SK-N-SH (cell line): ENCODE measurements around the gene EID3. TPM values are rescaled to one million over a fixed set of nuclear protein-coding genes. Genes with fewer than 3 reads are reported as not detected.

Experiments used
- CTCF ChIA-PET: fragments of 300-600, 350-600 bp; formaldehyde crosslinking; extraction: SDS; loops from one replicate; lab custom pipeline; 2021; lab: Yijun Ruan, JAX
- POLR2A ChIA-PET: fragments of 350-600 bp; sonication (Branson Sonifier 250); formaldehyde crosslinking; extraction: SDS; loops from one replicate; lab custom pipeline; 2020; ENCODE audit warnings: antibody characterized with exemption, inconsistent platforms; lab: Yijun Ruan, JAX
- DNase-seq: peaks from one replicate; pipeline ENCODE4 v3.0.0; 2012
- H2AFZ ChIP-seq: fragments of 200-600 bp; sonication (generic); 2 replicates; pipeline ENCODE4 v1.8.1; 2016; ENCODE audit warnings: antibody characterized with exemption, mild to moderate bottlenecking, low read depth
- H3F3A ChIP-seq: fragments of 200-600 bp; sonication (generic); replicated peaks from 2 replicates; pipeline ENCODE3; 2016; ENCODE audit warnings: antibody characterized with exemption, mild to moderate bottlenecking; ENCODE audit not compliant: insufficient read depth
- H3K27ac ChIP-seq, 2 experiments: fragments of 200-500 bp in 1 of 2; fragments of 200-600 bp in 1 of 2; sonication (Bioruptor generic) in 1 of 2; sonication (generic), shearing (Covaris generic) in 1 of 2; 2 replicates each; pipeline versions ENCODE4 v1.5.1 to v1.6.1; 2014 to 2016; ENCODE audit warnings: low read depth in 2 of 2, inconsistent platforms in 1 of 2, low read length in 1 of 2, mild to moderate bottlenecking in 1 of 2, mixed read lengths in 1 of 2
- H3K27me3 ChIP-seq: fragments of 200-600 bp; sonication (generic), shearing (Covaris generic); 2 replicates; pipeline ENCODE4 v1.6.1; 2016; ENCODE audit warnings: mixed run types; ENCODE audit not compliant: insufficient read depth
- H3K36me3 ChIP-seq, 2 experiments: fragments of 200-500 bp in 1 of 2; fragments of 200-600 bp in 1 of 2; sonication (Bioruptor generic) in 1 of 2; sonication (generic) in 1 of 2; replicated peaks in 1 of 2; 2 replicates each; pipeline versions ENCODE3 to v1.5.1; 2014 to 2016; ENCODE audit warnings: low read length in 1 of 2, mild to moderate bottlenecking in 1 of 2; ENCODE audit not compliant: insufficient read depth in 2 of 2, control insufficient read depth in 1 of 2
- H3K4me1 ChIP-seq, 2 experiments: fragments of 200-500 bp in 1 of 2; fragments of 200-600 bp in 1 of 2; sonication (Bioruptor generic) in 1 of 2; sonication (generic), shearing (Covaris generic) in 1 of 2; 2 replicates each; pipeline versions ENCODE4 v1.5.1 to v1.6.1; 2014 to 2016; ENCODE audit warnings: low read depth in 1 of 2, low read length in 1 of 2, mixed run types in 1 of 2; ENCODE audit not compliant: insufficient read depth in 2 of 2, control insufficient read depth in 1 of 2
- H3K4me2 ChIP-seq: fragments of 200-600 bp; sonication (generic), shearing (Covaris generic); 2 replicates; pipeline ENCODE4 v1.6.1; 2017; ENCODE audit warnings: mixed run types
- H3K4me3 ChIP-seq, 2 experiments: fragments of 200-500 bp in 1 of 2; fragments of 200-600 bp in 1 of 2; sonication (Bioruptor generic) in 1 of 2; sonication (generic), shearing (Covaris generic) in 1 of 2; 2 replicates each; pipeline versions ENCODE4 v1.5.1 to v1.8.1; 2014 to 2016; ENCODE audit warnings: low read depth in 2 of 2, inconsistent platforms in 1 of 2, low read length in 1 of 2, mild to moderate bottlenecking in 1 of 2, mixed read lengths in 1 of 2, moderate library complexity in 1 of 2
- H3K79me2 ChIP-seq: fragments of 200-600 bp; sonication (generic); 2 replicates; pipeline ENCODE4 v1.8.1; 2017; ENCODE audit warnings: mild to moderate bottlenecking; ENCODE audit not compliant: insufficient read depth
- H3K9ac ChIP-seq: fragments of 200-600 bp; sonication (generic); 2 replicates; pipeline ENCODE4 v1.6.1; 2017; ENCODE audit warnings: mixed run types
- H3K9me2 ChIP-seq: fragments of 200-600 bp; sonication (generic); 2 replicates; pipeline ENCODE4 v1.6.1; 2017; ENCODE audit warnings: mixed run types
- H3K9me3 ChIP-seq: fragments of 200-600 bp; sonication (generic); 2 replicates; pipeline ENCODE4 v1.6.1; 2017; ENCODE audit warnings: mixed run types, mild to moderate bottlenecking, moderate library complexity
- H4K20me1 ChIP-seq: fragments of 200-600 bp; sonication (generic); 2 replicates; pipeline ENCODE4 v1.6.1; 2017; ENCODE audit warnings: mild to moderate bottlenecking, mixed run types; ENCODE audit not compliant: insufficient read depth
- FOXJ3 ChIP-seq: sonication (generic); formaldehyde crosslinking; IDR thresholded peaks from 2 replicates; pipeline ENCODE4 v1.5.1; 2020; ENCODE audit warnings: mild to moderate bottlenecking, missing genetic modification reagents
- FOXM1 ChIP-seq: IDR thresholded peaks from 2 replicates; pipeline ENCODE4 v1.4.0; 2012; ENCODE audit warnings: low read depth, mild to moderate bottlenecking
- GATA2 ChIP-seq: sonication (generic); formaldehyde crosslinking; IDR thresholded peaks from 2 replicates; pipeline ENCODE4 v1.5.0; 2020; ENCODE audit warnings: mild to moderate bottlenecking, missing genetic modification reagents
- MEF2A ChIP-seq: IDR thresholded peaks from 2 replicates; pipeline ENCODE4 v1.4.0; 2012; ENCODE audit warnings: low read depth, borderline replicate concordance
- MXI1 ChIP-seq: IDR thresholded peaks from 2 replicates; pipeline ENCODE4 v1.6.1; 2012; ENCODE audit warnings: mild to moderate bottlenecking, low read depth, low read length, improper control_type of control experiment
- RCOR1 ChIP-seq: fragments of 150-350 bp; IDR thresholded peaks from 2 replicates; pipeline ENCODE4 v1.6.1; 2017; ENCODE audit warnings: antibody characterized with exemption, low read length
- RXRA ChIP-seq: IDR thresholded peaks from 2 replicates; pipeline ENCODE4 v1.4.0; 2012; ENCODE audit warnings: low read depth, mild to moderate bottlenecking, borderline replicate concordance
- SIN3A ChIP-seq: IDR thresholded peaks from 2 replicates; pipeline ENCODE4 v1.6.1; 2012; ENCODE audit warnings: low read depth, mild to moderate bottlenecking, low read length, moderate library complexity, borderline replicate concordance
- SMC3 ChIP-seq: IDR thresholded peaks from 2 replicates; pipeline ENCODE4 v1.6.1; 2012; ENCODE audit warnings: low read depth, low read length, improper control_type of control experiment
- YY1 ChIP-seq: IDR thresholded peaks from 2 replicates; pipeline ENCODE4 v1.4.0; 2012; ENCODE audit warnings: low read depth, mild to moderate bottlenecking
- WGBS: methylation state at CpG from one replicate; pipeline ENCODE4 v1.1.6; 2017; ENCODE audit warnings: low lambda C conversion rate; 5-methylcytosine and 5-hydroxymethylcytosine counted together
- polyA plus RNA-seq, 3 experiments: library from polyadenylated mRNA; depleted of rRNA; stranded (reverse); fragments of >200 nt; gene quantifications; 2 replicates each; pipeline ENCODE4 v1.2.3, GENCODE V29; 2012
- TF ChIP-seq, protein P1 (sequence below): IDR thresholded peaks from 2 replicates; pipeline ENCODE4 v1.6.1; 2012; ENCODE audit warnings: mild to moderate bottlenecking, low read depth, low read length, moderate library complexity
- TF ChIP-seq, protein P2 (sequence below): fragments of 150-350 bp; IDR thresholded peaks from 2 replicates; pipeline ENCODE4 v1.6.1; 2016; ENCODE audit warnings: mild to moderate bottlenecking, low read depth, low read length
- TF ChIP-seq, protein P3 (sequence below): IDR thresholded peaks from 2 replicates; pipeline ENCODE4 v1.4.0; 2012; ENCODE audit warnings: low read depth, borderline replicate concordance

The EID3 gene
- polyA plus RNA-seq, 1 of the 3 experiments (the other 2 are of a cell fraction) = 0.92 TPM

DNA sequence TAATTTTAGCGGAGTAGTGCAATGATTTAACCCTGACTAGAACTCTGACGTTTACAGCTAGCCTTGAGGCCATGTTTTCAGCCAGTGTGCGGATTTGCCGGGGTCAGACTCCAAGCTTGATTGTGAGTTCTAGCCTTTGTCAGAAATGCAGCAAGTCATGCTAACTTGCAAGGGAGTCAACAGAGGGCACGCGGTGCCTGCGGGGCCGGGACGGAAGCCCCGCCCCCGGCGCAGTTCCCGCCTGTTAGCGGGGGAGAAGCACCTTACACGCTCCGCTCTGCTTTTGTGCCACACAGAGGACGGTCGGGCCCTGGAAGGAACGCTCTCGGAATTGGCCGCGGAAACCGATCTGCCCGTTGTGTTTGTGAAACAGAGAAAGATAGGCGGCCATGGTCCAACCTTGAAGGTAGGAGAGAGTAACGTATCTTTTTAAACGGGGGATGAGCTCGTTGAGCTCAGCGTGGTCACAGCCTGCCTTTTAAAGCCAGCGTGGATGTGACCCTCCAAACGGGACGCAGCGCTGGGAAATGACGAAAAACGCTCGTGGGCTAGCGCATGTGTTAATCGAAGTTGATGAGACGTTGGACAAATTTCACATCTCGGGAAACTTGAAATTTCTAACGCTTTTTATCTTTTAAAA lies 14.8 kb upstream of the EID3 start (continued):
- TF ChIP-seq, protein P1, sequence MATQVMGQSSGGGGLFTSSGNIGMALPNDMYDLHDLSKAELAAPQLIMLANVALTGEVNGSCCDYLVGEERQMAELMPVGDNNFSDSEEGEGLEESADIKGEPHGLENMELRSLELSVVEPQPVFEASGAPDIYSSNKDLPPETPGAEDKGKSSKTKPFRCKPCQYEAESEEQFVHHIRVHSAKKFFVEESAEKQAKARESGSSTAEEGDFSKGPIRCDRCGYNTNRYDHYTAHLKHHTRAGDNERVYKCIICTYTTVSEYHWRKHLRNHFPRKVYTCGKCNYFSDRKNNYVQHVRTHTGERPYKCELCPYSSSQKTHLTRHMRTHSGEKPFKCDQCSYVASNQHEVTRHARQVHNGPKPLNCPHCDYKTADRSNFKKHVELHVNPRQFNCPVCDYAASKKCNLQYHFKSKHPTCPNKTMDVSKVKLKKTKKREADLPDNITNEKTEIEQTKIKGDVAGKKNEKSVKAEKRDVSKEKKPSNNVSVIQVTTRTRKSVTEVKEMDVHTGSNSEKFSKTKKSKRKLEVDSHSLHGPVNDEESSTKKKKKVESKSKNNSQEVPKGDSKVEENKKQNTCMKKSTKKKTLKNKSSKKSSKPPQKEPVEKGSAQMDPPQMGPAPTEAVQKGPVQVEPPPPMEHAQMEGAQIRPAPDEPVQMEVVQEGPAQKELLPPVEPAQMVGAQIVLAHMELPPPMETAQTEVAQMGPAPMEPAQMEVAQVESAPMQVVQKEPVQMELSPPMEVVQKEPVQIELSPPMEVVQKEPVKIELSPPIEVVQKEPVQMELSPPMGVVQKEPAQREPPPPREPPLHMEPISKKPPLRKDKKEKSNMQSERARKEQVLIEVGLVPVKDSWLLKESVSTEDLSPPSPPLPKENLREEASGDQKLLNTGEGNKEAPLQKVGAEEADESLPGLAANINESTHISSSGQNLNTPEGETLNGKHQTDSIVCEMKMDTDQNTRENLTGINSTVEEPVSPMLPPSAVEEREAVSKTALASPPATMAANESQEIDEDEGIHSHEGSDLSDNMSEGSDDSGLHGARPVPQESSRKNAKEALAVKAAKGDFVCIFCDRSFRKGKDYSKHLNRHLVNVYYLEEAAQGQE = peak; percentile 15; the same call in 1 of the 2 replicates
- TF ChIP-seq RCOR1 (peak; percentile 50; the same call in 1 of the 2 replicates), RXRA (no peak), YY1 (no peak), GATA2 (CRISPR knock-in tag) (0 out of 2 replicates have a peak, but pooled peaks have one; percentile 16), SIN3A (peak; percentile 94; the same call in 1 of the 2 replicates), MXI1 (peak; percentile 96)
- TF ChIP-seq, protein P2, sequence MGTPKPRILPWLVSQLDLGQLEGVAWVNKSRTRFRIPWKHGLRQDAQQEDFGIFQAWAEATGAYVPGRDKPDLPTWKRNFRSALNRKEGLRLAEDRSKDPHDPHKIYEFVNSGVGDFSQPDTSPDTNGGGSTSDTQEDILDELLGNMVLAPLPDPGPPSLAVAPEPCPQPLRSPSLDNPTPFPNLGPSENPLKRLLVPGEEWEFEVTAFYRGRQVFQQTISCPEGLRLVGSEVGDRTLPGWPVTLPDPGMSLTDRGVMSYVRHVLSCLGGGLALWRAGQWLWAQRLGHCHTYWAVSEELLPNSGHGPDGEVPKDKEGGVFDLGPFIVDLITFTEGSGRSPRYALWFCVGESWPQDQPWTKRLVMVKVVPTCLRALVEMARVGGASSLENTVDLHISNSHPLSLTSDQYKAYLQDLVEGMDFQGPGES = no peak

GRCh38 chr12:104290320-104290719 lies 13.2 kb upstream of the EID3 start:
- Histone ChIP-seq H3K4me3 (no peak overlapping the region), H3K4me2 (no peak overlapping the region), H3K9me2 (no peaks in the 10 kb centered on the region), H3F3A (peaks cover 23% of the 10 kb centered on the region), H3K36me3 (peaks cover 19 to 29% of the 10 kb centered on the region in 2 experiments), H3K27ac (no peak overlapping the region), H3K9ac (no peak overlapping the region), H3K4me1 (peaks cover 16 to 22% of the 10 kb centered on the region in 2 experiments; a peak in 3 of 4 replicates), H3K9me3 (no peaks in the 10 kb centered on the region), H3K79me2 (peaks cover 86% of the 10 kb centered on the region), H3K27me3 (no peaks in the 10 kb centered on the region), H2AFZ (no peak overlapping the region), H4K20me1 (peaks cover 64% of the 10 kb centered on the region)
- ChIA-PET CTCF (interaction anchor here (1.0 to 1.2 kb wide), 3 partner anchors 89 to 181 kb away, joined by 3 to 4 read pairs (median 4); no protein-coding TSS in a partner anchor), POLR2A (no interaction called here)
- WGBS = 78% methylated on average over 8 of the region's 8 CpGs
- no peak for TF ChIP-seq SMC3
- no peak for TF ChIP-seq RXRA
- TF ChIP-seq FOXJ3 (CRISPR knock-in tag) = no peak
- TF ChIP-seq MEF2A = no peak
- no peak for TF ChIP-seq FOXM1
- TF ChIP-seq, protein P3, sequence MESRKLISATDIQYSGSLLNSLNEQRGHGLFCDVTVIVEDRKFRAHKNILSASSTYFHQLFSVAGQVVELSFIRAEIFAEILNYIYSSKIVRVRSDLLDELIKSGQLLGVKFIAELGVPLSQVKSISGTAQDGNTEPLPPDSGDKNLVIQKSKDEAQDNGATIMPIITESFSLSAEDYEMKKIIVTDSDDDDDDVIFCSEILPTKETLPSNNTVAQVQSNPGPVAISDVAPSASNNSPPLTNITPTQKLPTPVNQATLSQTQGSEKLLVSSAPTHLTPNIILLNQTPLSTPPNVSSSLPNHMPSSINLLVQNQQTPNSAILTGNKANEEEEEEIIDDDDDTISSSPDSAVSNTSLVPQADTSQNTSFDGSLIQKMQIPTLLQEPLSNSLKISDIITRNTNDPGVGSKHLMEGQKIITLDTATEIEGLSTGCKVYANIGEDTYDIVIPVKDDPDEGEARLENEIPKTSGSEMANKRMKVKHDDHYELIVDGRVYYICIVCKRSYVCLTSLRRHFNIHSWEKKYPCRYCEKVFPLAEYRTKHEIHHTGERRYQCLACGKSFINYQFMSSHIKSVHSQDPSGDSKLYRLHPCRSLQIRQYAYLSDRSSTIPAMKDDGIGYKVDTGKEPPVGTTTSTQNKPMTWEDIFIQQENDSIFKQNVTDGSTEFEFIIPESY = no peak
- DNase-seq = no peak
